Activated CD4-positive, alpha-beta T cell treated with anti-CD3 and anti-CD28 coated beads, Interleukin-2, amount 50 U/mL, for 4 hours (primary cell): ENCODE data around the gene LRMDA.

Experiments
- DNase-seq, 2 experiments: peaks; one replicate each; pipeline ENCODE4 v3.0.0-alpha.2; 2020

LRMDA gene

GRCh38 chr10:75425291-75426079, 5.9 kb upstream of the LRMDA start:
- DNase-seq = no peak

GRCh38 chr10:75426880-75427279, 4.5 kb upstream of the LRMDA start:
- no peak for DNase-seq

GRCh38 chr10:75427951-75428350, 3.5 kb upstream of the LRMDA start:
- no peak for DNase-seq

- DNase-seq = no peak
Measured at GRCh38 chr10:75428434-75429158, 2.8 kb upstream of the LRMDA start.

- DNase-seq = no peak
Measured at GRCh38 chr10:75429159-75429827, 2.1 kb upstream of the LRMDA start.

GRCh38 chr10:75430000-75430763, 1.2 kb upstream of the LRMDA start:
- DNase-seq = no peak

- DNase-seq = no peak
Measured at GRCh38 chr10:75432176-75432575, 752 bp downstream of the LRMDA start.

- no peak for DNase-seq
Measured at GRCh38 chr10:75432763-75433162, 1.3 kb downstream of the LRMDA start.

- DNase-seq = no peak
Measured at GRCh38 chr10:75433216-75433615, 1.8 kb downstream of the LRMDA start.

GRCh38 chr10:75434291-75434690, 2.9 kb downstream of the LRMDA start:
- no peak for DNase-seq

- no peak for DNase-seq
Measured at GRCh38 chr10:75435291-75435690, 3.9 kb downstream of the LRMDA start.

- DNase-seq = no peak
Measured at GRCh38 chr10:75436896-75437295, 5.5 kb downstream of the LRMDA start.

- DNase-seq = no peak
Measured at GRCh38 chr10:75437693-75438092, 6.3 kb downstream of the LRMDA start.

- DNase-seq = no peak
Measured at GRCh38 chr10:75438275-75438674, 6.9 kb downstream of the LRMDA start.

GRCh38 chr10:75439811-75440210, 8.4 kb downstream of the LRMDA start:
- no peak for DNase-seq

- no peak for DNase-seq
Measured at GRCh38 chr10:75440271-75440793, 8.9 kb downstream of the LRMDA start.

GRCh38 chr10:75441196-75441595, 9.8 kb downstream of the LRMDA start:
- no peak for DNase-seq

- DNase-seq = no peak
Measured at GRCh38 chr10:75441682-75442081, 10.3 kb downstream of the LRMDA start.

- no peak for DNase-seq
Measured at GRCh38 chr10:75443362-75443761, 11.9 kb downstream of the LRMDA start.

- no peak for DNase-seq
Measured at GRCh38 chr10:75444781-75445386, 13.5 kb downstream of the LRMDA start.

- no peak for DNase-seq
Measured at GRCh38 chr10:75446508-75446907, 15.1 kb downstream of the LRMDA start.

- DNase-seq = no peak
Measured at GRCh38 chr10:75448166-75448565, 16.7 kb downstream of the LRMDA start.
